GM18868 (cell line): ENCODE measurements around the gene UROC1.

Source experiments
- ATAC-seq: cut with Tn5 transposase; IDR thresholded peaks from one replicate; pipeline ENCODE4 v1.9.1; 2021; ENCODE audit warnings: mild to moderate bottlenecking, moderate library complexity; ENCODE audit not compliant: unreplicated experiment

The UROC1 gene

GRCh38 chr3:126464997-126465396 is 52.6 kb downstream of the UROC1 start:
- ATAC-seq: no peak

GRCh38 chr3:126464494-126464893 is 53.1 kb downstream of the UROC1 start:
- no peak for ATAC-seq

- ATAC-seq: no peak
Observed at GRCh38 chr3:126464093-126464492, 53.5 kb downstream of the UROC1 start.

- no peak for ATAC-seq
Observed at GRCh38 chr3:126463521-126463920, 54.1 kb downstream of the UROC1 start.

- no peak for ATAC-seq
Observed at GRCh38 chr3:126461450-126462070, 56.0 kb downstream of the UROC1 start.

GRCh38 chr3:126460381-126460780 is 57.2 kb downstream of the UROC1 start:
- ATAC-seq: no peak

- no peak for ATAC-seq
Observed at GRCh38 chr3:126459763-126460127, 57.8 kb downstream of the UROC1 start.

- no peak for ATAC-seq
Observed at GRCh38 chr3:126459111-126459762, 58.3 kb downstream of the UROC1 start.

GRCh38 chr3:126456766-126457388 is 60.7 kb downstream of the UROC1 start:
- no peak for ATAC-seq

GRCh38 chr3:126456211-126456610 is 61.4 kb downstream of the UROC1 start:
- ATAC-seq: no peak

GRCh38 chr3:126454437-126455198 is 63.0 kb downstream of the UROC1 start:
- ATAC-seq: no peak

- no peak for ATAC-seq
Observed at GRCh38 chr3:126454025-126454424, 63.5 kb downstream of the UROC1 start.

GRCh38 chr3:126452213-126452612 is 65.4 kb downstream of the UROC1 start:
- no peak for ATAC-seq

- no peak for ATAC-seq
Observed at GRCh38 chr3:126451511-126451910, 66.1 kb downstream of the UROC1 start.

GRCh38 chr3:126450744-126451143 is 66.8 kb downstream of the UROC1 start:
- no peak for ATAC-seq

- no peak for ATAC-seq
Observed at GRCh38 chr3:126450219-126450618, 67.4 kb downstream of the UROC1 start.

GRCh38 chr3:126449621-126450051 is 67.9 kb downstream of the UROC1 start:
- ATAC-seq: no peak

GRCh38 chr3:126448893-126449180 is 68.7 kb downstream of the UROC1 start:
- ATAC-seq: no peak

- no peak for ATAC-seq
Observed at GRCh38 chr3:126448136-126448892, 69.3 kb downstream of the UROC1 start.

GRCh38 chr3:126447456-126448106 is 70.0 kb downstream of the UROC1 start:
- ATAC-seq: no peak

- ATAC-seq: no peak
Observed at GRCh38 chr3:126446791-126447190, 70.8 kb downstream of the UROC1 start.
